Mucosa of rectum (tissue), 2 donors: ENCODE measurements around the gene SFMBT1.

Source experiments
- H3K27ac ChIP-seq, 2 donors: one replicate each; pipeline ENCODE4 v1.7.0; 2013; ENCODE audit warnings: inconsistent platforms in 2 of 2, low read depth in 2 of 2, low read length in 2 of 2
- H3K27me3 ChIP-seq, 2 donors: one replicate each; pipeline ENCODE4 v1.7.0; 2013; ENCODE audit warnings: low read length in 2 of 2; ENCODE audit not compliant: control insufficient read depth in 2 of 2, insufficient read depth in 2 of 2
- H3K36me3 ChIP-seq, 2 donors: one replicate each; pipeline ENCODE4 v1.7.0; 2013; ENCODE audit warnings: low read length in 2 of 2; ENCODE audit not compliant: control insufficient read depth in 2 of 2, insufficient read depth in 2 of 2
- H3K4me1 ChIP-seq, 2 donors: one replicate each; pipeline ENCODE4 v1.7.0; 2013; ENCODE audit warnings: low read length in 2 of 2, mild to moderate bottlenecking in 1 of 2; ENCODE audit not compliant: control insufficient read depth in 2 of 2, insufficient read depth in 2 of 2
- H3K4me3 ChIP-seq, 2 donors: one replicate each; pipeline ENCODE4 v1.7.0; 2013; ENCODE audit warnings: low read length in 2 of 2
- H3K9ac ChIP-seq, 2 donors: one replicate each; pipeline ENCODE4 v1.7.0; 2013; ENCODE audit warnings: low read length in 2 of 2, low read depth in 1 of 2, mild to moderate bottlenecking in 1 of 2
- H3K9me3 ChIP-seq, 2 donors: one replicate each; pipeline ENCODE4 v1.7.0; 2013; ENCODE audit warnings: low read length in 2 of 2; ENCODE audit not compliant: control insufficient read depth in 2 of 2
- donor health status: healthy.
- donor health status: Normal muscosa, but diverticular disease.

The SFMBT1 gene

DNA sequence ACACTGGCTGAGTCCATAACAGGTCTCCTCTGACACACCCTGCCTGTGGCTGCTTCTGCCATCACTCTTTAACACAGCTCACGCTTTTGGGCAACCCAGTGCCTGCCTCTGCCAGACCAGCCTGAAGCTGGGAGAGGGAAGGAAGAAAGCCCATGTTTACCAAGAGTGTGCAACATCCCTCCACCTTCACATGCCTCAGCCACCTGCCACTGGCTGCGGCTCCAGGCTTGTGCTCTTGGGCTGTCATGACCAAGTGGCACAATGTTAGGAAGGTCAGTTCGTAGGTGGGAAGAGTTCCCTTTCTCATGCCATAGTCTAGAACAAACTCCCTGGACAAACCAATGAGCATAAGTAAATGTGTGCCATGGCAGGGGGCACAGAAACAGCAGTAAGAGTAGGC is 168.8 kb downstream of the SFMBT1 start:
- Histone ChIP-seq H3K9me3 (no peaks in the 10 kb centered on the region), H3K4me3 (no peak overlapping the region), H3K9ac (no peak overlapping the region), H3K4me1 (no peaks in the 10 kb centered on the region), H3K27ac (no peak overlapping the region), H3K27me3 (no peaks in the 10 kb centered on the region), H3K36me3 (peaks cover 0 to 3% of the 10 kb centered on the region in 2 donors)

DNA sequence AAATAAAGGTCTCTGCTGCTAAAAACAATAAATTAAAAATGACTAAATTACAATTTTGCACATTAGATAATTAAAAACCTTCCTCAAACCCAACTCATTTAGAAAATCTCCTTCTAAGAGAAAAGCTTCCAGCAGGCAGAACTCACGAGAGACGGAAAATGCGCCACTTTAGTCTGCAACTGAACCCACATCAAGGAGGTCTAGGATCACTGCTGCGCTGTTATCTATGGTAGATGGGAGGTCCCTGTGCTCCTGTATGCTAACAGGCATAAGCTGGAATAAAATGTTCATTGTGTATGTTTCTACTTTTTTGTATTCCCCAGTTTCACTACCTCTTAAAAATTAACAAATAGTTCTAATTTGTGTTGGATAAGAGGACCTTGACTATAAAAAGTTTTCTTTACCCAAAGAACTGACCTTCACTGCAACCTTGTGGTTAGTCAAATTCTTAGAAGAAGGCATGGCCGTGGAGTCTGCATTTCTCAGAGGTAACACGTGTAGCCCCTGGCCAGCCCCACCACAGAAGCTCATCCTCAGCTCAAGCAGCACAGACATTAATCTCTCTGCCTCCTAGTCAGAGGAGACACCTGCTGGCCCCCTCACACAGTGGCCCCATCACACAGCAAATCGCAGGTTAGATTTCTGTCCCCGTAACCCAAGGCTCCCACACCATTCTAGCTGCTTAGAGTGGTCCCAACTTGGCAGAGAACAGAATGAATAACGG is 170.8 kb downstream of the SFMBT1 start:
- Histone ChIP-seq H3K27ac (no peak overlapping the region), H3K9me3 (no peaks in the 10 kb centered on the region), H3K4me1 (no peaks in the 10 kb centered on the region), H3K9ac (no peak overlapping the region), H3K27me3 (no peaks in the 10 kb centered on the region), H3K36me3 (peaks cover 0 to 1% of the 10 kb centered on the region in 2 donors), H3K4me3 (no peak overlapping the region)

DNA sequence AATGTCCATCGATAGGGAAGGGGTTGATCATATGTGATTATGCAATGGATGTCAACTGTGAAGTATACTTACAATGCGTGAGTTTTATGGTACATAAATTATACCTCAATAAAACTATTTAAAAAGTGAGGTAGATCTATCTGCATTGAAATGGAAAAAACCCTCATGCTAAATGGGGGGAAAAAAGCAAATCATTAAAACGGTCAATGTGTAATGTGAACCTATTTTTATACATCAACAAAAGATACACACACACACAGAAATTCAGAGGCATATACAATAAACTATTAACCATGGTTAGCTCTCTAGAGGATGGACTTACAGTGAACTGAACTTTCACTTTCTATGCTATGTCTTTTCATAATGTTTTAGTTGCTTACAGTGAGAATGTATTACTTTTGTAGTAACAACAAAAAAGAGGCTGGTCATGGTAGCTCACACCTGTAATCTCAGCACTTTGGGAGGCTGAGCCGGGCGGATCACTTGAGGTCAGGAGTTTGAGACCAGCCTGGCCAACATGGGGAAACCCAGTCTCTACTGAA is 171.6 kb downstream of the SFMBT1 start:
- no peak overlapping the region for H3K9ac ChIP-seq
- no peaks in the 10 kb centered on the region for H3K36me3 ChIP-seq
- no peak overlapping the region for H3K4me3 ChIP-seq
- no peaks in the 10 kb centered on the region for H3K27me3 ChIP-seq
- no peaks in the 10 kb centered on the region for H3K4me1 ChIP-seq
- H3K27ac ChIP-seq = no peak overlapping the region
- H3K9me3 ChIP-seq = no peaks in the 10 kb centered on the region

DNA sequence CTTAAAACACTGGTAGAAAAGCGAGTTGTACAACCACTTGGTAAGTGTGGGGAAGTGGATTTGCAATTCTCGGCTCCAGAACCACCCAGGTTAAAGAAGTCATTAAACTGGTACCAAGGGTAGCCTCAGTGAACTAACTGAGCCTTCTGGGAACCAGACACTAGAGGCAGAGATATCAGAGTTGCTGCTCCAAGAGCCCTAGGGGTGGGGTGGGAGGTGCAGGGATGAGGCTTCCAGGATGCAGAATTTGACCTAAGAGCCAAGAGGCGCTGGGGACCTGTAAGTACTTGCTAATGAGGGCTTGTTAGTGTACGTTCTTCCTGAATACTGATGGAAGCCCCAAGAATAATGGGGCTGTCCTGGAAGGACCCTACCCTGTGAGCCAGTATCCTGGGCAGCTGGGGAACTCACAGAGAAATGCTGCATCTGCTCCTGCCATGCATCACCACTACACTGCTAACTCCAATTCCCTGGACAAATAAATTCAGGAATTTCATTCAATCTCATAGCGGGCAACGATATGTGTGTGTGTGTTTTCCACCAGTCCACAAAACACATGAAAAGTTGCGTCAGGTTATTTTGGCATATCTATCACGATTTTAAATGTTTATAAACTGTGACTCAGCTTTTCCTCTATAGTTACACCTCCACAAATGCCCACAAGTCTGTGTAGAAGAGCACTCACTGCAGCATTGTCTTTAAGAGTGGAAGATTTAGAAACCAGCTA is 172.3 kb downstream of the SFMBT1 start:
- no peaks in the 10 kb centered on the region for H3K27me3 ChIP-seq
- no peak overlapping the region for H3K27ac ChIP-seq
- H3K4me3 ChIP-seq = no peak overlapping the region
- no peak overlapping the region for H3K9ac ChIP-seq
- H3K36me3 ChIP-seq = no peaks in the 10 kb centered on the region
- H3K9me3 ChIP-seq = no peaks in the 10 kb centered on the region
- H3K4me1 ChIP-seq = no peaks in the 10 kb centered on the region

DNA sequence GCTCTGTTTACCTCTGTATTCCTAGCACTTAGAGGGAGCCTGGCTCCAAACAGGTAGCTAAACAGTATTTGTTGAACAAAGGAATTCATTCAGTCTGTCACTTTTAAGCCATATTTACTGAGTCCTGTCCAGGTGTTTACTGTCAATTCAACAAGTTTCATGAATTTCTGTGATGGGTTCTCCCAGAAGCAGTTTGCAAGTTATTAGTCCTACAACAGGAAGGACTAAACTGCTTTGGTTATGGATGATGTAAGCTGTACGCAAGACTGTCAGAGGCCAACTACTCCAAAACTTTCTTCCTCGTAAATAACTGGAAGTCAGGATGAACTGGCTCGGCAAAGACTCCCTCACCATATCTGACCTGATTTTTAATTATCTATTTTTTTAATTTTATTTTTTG is 173.6 kb downstream of the SFMBT1 start:
- Histone ChIP-seq H3K36me3 (no peaks in the 10 kb centered on the region), H3K9ac (no peak overlapping the region), H3K4me3 (no peak overlapping the region), H3K27ac (no peak overlapping the region), H3K27me3 (no peaks in the 10 kb centered on the region), H3K4me1 (no peaks in the 10 kb centered on the region), H3K9me3 (no peaks in the 10 kb centered on the region)

DNA sequence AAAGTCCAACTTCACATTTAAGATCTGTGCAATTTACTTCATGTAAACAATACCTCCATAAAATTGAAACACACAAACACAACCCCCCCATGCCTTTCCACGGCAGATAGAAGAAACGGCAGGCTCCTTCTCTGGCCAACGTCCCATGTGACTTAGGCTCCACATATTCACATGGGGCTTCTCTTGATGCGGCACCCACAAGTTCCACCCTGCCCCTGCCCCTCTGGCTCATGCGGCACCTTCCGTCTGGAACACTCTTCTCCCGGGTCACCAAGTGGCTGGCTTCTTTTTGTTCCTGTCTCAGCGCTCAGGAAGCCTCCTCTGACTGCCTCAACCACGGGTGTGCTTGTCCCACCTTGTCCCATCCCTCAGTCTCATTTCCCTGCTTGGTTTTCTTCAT is 174.1 kb downstream of the SFMBT1 start:
- Histone ChIP-seq H3K27me3 (no peaks in the 10 kb centered on the region), H3K9ac (no peak overlapping the region), H3K4me3 (no peak overlapping the region), H3K4me1 (no peaks in the 10 kb centered on the region), H3K36me3 (no peaks in the 10 kb centered on the region), H3K9me3 (no peaks in the 10 kb centered on the region), H3K27ac (no peak overlapping the region)

DNA sequence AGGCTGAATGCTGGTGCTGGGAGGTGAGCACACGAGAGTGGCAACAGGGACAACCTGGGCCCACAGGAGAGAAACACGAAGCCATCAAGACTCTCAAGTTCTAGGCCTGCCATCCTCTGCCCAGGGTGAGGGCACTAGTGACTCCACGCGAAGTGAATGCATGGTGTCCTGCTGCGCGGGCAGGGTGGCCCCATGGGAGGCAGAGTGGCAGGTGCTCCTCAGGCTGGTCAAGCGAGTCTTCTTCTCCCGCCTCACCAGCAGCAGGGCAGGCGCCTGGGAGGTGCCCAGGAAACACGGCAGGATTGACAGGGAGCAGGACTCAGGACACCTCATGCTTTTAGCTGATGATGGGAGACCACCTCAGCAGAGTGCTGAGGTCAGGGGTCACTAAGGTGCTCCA is 175.4 kb downstream of the SFMBT1 start:
- no peaks in the 10 kb centered on the region for H3K4me1 ChIP-seq
- no peak overlapping the region for H3K27ac ChIP-seq
- H3K36me3 ChIP-seq = no peaks in the 10 kb centered on the region
- H3K4me3 ChIP-seq = no peak overlapping the region
- no peak overlapping the region for H3K9ac ChIP-seq
- H3K9me3 ChIP-seq = no peaks in the 10 kb centered on the region
- H3K27me3 ChIP-seq = no peaks in the 10 kb centered on the region

DNA sequence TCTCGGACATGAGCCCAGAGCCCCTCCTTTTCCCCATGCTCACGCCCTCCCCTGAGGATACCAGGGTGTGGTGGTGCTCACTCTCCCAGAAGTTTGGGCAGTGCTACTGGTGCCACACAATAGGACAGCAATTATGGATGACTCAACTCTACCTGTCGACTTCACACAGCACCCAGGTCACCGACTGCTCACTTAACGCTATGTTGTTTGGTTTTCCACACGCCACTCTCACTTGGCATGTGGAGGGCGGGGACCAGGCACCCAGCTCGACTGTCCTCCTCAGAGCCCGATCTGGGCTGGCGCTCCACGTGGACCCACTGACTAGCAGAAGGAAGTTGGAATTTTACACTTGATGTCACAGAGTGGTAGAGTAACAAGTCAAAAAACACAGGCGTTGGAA is 179.4 kb downstream of the SFMBT1 start:
- no peaks in the 10 kb centered on the region for H3K4me1 ChIP-seq

DNA sequence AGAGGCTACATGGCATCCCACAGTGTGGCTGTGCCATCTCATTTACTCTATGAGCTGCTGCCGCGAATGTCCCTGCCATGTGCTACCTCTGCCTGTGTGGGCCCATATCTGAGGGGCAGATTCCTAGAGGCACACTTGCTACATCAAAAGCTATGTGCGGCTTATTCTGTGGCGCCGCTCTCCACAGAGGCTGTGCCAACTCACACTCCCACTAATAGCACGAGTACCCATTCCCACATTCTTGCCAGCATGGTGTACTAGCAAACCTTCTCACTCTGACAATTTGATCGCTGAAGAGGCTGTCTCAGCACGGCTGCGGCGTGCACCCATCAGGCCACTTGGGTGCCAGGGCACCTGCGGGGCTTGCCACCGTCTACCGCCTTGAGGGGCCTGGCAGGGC is 179.9 kb downstream of the SFMBT1 start:
- H3K4me3 ChIP-seq = no peak overlapping the region
- no peaks in the 10 kb centered on the region for H3K36me3 ChIP-seq
- no peaks in the 10 kb centered on the region for H3K27me3 ChIP-seq
- H3K4me1 ChIP-seq = no peaks in the 10 kb centered on the region
- H3K9me3 ChIP-seq = no peaks in the 10 kb centered on the region
- no peak overlapping the region for H3K27ac ChIP-seq
- H3K9ac ChIP-seq = no peak overlapping the region

More for the DNA sequence above, 179.4 kb downstream of the SFMBT1 start:
- no peak overlapping the region for H3K9ac ChIP-seq
- no peak overlapping the region for H3K4me3 ChIP-seq
- H3K27me3 ChIP-seq = no peaks in the 10 kb centered on the region
- H3K27ac ChIP-seq = no peak overlapping the region
- H3K9me3 ChIP-seq = no peaks in the 10 kb centered on the region
- no peaks in the 10 kb centered on the region for H3K36me3 ChIP-seq

DNA sequence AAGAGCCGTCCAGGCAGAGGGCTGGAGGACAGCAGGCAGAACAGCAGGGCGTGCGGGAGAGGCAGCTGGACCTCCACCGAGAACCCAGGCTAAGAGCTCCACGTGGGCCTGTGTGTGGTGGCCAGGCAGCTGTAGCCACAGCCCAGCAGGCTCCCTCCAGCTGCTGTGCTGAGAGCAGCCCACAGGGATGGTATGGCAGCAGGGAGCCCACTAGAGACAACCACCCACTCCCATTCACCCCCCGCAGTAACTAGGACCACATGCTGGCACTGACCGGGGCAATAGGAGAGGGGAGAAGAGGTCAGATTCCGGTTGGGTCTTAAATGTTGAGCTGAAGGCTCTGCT is 185.5 kb downstream of the SFMBT1 start:
- Histone ChIP-seq H3K4me1 (no peaks in the 10 kb centered on the region), H3K4me3 (no peak overlapping the region), H3K27me3 (no peaks in the 10 kb centered on the region), H3K9ac (no peak overlapping the region), H3K27ac (no peak overlapping the region), H3K36me3 (no peaks in the 10 kb centered on the region), H3K9me3 (no peaks in the 10 kb centered on the region)
